H1 (cell line): ENCODE measurements around the gene DLK2. TPM values are rescaled to one million over a fixed set of nuclear protein-coding genes. Genes with fewer than 3 reads are reported as not detected.

ENCODE experiments used
- CEBPB ChIP-seq: IDR thresholded peaks from 2 replicates; pipeline ENCODE4 v1.6.1; 2012; ENCODE audit warnings: low read depth, low read length
- GTF2F1 ChIP-seq: IDR thresholded peaks from 2 replicates; pipeline ENCODE4 v1.6.1; 2012; ENCODE audit warnings: low read depth, low read length, improper control_type of control experiment, borderline replicate concordance
- NANOG ChIP-seq: IDR thresholded peaks from 2 replicates; pipeline ENCODE4 v1.6.1; 2011; ENCODE audit warnings: low read length, low read depth, mild to moderate bottlenecking, inconsistent platforms; ENCODE audit not compliant: insufficient read depth, poor library complexity, severe bottlenecking
- POLR2A ChIP-seq, 2 experiments: IDR thresholded peaks; 1 replicate in 1 of 2; 2 replicates in 1 of 2; pipeline ENCODE4 v1.6.1; 2011; ENCODE audit warnings: low read depth in 2 of 2, low read length in 2 of 2, mild to moderate bottlenecking in 2 of 2; ENCODE audit errors: control extremely low read depth in 1 of 2
- RFX5 ChIP-seq: IDR thresholded peaks from 2 replicates; pipeline ENCODE4 v1.6.1; 2011; ENCODE audit warnings: low read depth, low read length, improper control_type of control experiment, borderline replicate concordance
- SRF ChIP-seq: IDR thresholded peaks from 2 replicates; pipeline ENCODE4 v1.6.1; 2011; ENCODE audit warnings: mild to moderate bottlenecking, low read depth, low read length, moderate library complexity
- TAF7 ChIP-seq: optimal IDR thresholded peaks from 2 replicates; pipeline ENCODE3; 2011; ENCODE audit warnings: low read depth, mild to moderate bottlenecking, inconsistent platforms, low read length, moderate library complexity, borderline replicate concordance
- polyA plus RNA-seq, 7 experiments: library from polyadenylated mRNA; depleted of rRNA in 3 of 7; stranded (reverse) in 5 of 7; unstranded in 2 of 7; fragments of >200 nt in 5 of 7; fragments of 200-250 nt in 2 of 7; gene quantifications; 1 replicate in 5 of 7; 2 replicates in 1 of 7; 4 replicates in 1 of 7; pipeline versions ENCODE4 v1.2.1 to v1.2.3, GENCODE V29; 2011 to 2013; ENCODE audit warnings: missing spikeins in 2 of 7, mixed read lengths in 2 of 7
- total RNA-seq: library from RNA; stranded (reverse); fragmentation: NEBNext Ultra II Directional; extraction: Animal tissue kit (Norgen Biotek cat#: 25700); gene quantifications from 2 replicates; pipeline ENCODE4 v1.2.1, GENCODE V29; 2021
- TF ChIP-seq, protein P1 (sequence below): fragments of 300-600 bp; sonication (generic); IDR thresholded peaks from 2 replicates; pipeline ENCODE4 v1.7.1; 2012; ENCODE audit warnings: low read length, moderate library complexity, mild to moderate bottlenecking, inconsistent platforms; ENCODE audit not compliant: insufficient replicate concordance
- TF ChIP-seq, protein P2 (sequence below): IDR thresholded peaks from 2 replicates; pipeline ENCODE4 v1.6.1; 2011; ENCODE audit warnings: low read length, improper control_type of control experiment

The DLK2 gene
- total and polyA plus RNA-seq, 2 of the 8 experiments (the other 6 are each of a cell fraction or from before 2014, with no cell fraction given): 0.37 to 0.80 TPM

DNA sequence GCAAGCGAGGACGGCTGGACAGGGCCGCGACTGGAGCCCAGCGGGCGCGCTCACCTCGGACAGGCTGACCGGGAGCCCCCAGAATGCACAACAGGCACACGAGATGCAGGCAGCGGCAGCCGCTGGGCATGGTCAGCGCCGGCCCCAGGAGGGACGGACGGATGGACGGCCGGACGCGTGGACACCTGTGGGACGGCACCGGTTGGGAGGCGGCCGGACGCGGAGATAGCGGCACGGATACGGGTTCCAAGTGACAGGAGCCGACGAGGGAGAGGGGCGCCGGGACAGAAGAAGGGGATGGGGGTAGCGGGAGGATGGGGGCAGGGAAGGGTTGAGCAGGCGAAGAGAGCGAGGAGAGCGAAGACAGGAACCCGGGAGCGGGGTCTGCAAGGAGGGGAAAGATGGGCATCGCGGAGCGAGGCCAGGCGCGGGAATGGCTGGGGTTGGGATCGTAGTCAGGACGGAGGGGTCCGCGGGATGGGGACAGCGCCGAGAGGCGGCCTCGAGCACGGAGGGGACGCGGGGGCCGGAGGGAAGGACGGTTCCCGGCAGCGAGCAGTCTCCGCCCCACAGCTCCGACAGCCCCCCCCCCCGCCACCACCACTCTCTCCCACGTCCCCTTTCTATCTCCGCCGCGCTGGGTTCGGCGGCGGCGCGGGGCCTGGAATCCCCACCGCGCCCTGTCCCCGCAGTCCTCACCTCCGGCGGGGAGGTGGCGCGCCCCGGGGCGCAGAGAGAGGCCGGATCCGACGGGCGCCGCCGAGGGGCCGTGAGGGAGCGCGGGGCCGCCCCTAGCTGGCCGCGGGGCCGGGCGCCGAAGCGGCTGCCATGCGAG, 435 bp downstream of the DLK2 start (continued):
- TF ChIP-seq POLR2A (IDR thresholded peaks at IDR 0.05; ENCODE audit: control extremely low read depth in 1 of 2, low read depth in 2 of 2, low read length in 2 of 2) (no peak; a peak in 1 of 3 replicates), CEBPB (no peak), NANOG (no peak), GTF2F1 (no peak), TAF7 (no peak), RFX5 (no peak), SRF (no peak)
- TF ChIP-seq, protein P1, sequence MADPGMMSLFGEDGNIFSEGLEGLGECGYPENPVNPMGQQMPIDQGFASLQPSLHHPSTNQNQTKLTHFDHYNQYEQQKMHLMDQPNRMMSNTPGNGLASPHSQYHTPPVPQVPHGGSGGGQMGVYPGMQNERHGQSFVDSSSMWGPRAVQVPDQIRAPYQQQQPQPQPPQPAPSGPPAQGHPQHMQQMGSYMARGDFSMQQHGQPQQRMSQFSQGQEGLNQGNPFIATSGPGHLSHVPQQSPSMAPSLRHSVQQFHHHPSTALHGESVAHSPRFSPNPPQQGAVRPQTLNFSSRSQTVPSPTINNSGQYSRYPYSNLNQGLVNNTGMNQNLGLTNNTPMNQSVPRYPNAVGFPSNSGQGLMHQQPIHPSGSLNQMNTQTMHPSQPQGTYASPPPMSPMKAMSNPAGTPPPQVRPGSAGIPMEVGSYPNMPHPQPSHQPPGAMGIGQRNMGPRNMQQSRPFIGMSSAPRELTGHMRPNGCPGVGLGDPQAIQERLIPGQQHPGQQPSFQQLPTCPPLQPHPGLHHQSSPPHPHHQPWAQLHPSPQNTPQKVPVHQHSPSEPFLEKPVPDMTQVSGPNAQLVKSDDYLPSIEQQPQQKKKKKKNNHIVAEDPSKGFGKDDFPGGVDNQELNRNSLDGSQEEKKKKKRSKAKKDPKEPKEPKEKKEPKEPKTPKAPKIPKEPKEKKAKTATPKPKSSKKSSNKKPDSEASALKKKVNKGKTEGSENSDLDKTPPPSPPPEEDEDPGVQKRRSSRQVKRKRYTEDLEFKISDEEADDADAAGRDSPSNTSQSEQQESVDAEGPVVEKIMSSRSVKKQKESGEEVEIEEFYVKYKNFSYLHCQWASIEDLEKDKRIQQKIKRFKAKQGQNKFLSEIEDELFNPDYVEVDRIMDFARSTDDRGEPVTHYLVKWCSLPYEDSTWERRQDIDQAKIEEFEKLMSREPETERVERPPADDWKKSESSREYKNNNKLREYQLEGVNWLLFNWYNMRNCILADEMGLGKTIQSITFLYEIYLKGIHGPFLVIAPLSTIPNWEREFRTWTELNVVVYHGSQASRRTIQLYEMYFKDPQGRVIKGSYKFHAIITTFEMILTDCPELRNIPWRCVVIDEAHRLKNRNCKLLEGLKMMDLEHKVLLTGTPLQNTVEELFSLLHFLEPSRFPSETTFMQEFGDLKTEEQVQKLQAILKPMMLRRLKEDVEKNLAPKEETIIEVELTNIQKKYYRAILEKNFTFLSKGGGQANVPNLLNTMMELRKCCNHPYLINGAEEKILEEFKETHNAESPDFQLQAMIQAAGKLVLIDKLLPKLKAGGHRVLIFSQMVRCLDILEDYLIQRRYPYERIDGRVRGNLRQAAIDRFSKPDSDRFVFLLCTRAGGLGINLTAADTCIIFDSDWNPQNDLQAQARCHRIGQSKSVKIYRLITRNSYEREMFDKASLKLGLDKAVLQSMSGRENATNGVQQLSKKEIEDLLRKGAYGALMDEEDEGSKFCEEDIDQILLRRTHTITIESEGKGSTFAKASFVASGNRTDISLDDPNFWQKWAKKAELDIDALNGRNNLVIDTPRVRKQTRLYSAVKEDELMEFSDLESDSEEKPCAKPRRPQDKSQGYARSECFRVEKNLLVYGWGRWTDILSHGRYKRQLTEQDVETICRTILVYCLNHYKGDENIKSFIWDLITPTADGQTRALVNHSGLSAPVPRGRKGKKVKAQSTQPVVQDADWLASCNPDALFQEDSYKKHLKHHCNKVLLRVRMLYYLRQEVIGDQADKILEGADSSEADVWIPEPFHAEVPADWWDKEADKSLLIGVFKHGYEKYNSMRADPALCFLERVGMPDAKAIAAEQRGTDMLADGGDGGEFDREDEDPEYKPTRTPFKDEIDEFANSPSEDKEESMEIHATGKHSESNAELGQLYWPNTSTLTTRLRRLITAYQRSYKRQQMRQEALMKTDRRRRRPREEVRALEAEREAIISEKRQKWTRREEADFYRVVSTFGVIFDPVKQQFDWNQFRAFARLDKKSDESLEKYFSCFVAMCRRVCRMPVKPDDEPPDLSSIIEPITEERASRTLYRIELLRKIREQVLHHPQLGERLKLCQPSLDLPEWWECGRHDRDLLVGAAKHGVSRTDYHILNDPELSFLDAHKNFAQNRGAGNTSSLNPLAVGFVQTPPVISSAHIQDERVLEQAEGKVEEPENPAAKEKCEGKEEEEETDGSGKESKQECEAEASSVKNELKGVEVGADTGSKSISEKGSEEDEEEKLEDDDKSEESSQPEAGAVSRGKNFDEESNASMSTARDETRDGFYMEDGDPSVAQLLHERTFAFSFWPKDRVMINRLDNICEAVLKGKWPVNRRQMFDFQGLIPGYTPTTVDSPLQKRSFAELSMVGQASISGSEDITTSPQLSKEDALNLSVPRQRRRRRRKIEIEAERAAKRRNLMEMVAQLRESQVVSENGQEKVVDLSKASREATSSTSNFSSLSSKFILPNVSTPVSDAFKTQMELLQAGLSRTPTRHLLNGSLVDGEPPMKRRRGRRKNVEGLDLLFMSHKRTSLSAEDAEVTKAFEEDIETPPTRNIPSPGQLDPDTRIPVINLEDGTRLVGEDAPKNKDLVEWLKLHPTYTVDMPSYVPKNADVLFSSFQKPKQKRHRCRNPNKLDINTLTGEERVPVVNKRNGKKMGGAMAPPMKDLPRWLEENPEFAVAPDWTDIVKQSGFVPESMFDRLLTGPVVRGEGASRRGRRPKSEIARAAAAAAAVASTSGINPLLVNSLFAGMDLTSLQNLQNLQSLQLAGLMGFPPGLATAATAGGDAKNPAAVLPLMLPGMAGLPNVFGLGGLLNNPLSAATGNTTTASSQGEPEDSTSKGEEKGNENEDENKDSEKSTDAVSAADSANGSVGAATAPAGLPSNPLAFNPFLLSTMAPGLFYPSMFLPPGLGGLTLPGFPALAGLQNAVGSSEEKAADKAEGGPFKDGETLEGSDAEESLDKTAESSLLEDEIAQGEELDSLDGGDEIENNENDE: no peak
- TF ChIP-seq, protein P2, sequence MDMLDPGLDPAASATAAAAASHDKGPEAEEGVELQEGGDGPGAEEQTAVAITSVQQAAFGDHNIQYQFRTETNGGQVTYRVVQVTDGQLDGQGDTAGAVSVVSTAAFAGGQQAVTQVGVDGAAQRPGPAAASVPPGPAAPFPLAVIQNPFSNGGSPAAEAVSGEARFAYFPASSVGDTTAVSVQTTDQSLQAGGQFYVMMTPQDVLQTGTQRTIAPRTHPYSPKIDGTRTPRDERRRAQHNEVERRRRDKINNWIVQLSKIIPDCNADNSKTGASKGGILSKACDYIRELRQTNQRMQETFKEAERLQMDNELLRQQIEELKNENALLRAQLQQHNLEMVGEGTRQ: no peak
